HG03159 (cell line): ENCODE measurements around the gene DNAJC6.

Experiments
- ATAC-seq: cut with Tn5 transposase; IDR thresholded peaks from one replicate; pipeline ENCODE4 v1.9.1; 2021; ENCODE audit warnings: mild to moderate bottlenecking, moderate library complexity; ENCODE audit not compliant: unreplicated experiment

Gene DNAJC6

DNA sequence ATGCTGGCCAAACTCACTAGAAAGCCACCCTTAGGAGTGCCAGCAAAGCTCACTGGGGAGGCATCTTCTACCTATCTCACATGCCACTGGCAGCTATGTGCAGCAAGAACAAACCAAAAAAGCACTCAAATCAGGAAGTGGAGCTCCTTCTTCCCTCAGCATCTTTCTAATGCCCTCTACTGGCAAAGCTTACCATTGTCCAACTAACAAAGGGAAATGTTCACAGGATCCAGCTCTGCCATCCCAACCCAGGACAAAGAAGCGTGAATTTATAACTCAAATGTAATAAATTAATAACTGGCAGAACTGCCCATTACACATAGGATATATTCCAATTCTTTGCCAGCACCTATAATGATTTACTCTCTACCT, 150.0 kb downstream of the DNAJC6 start:
- ATAC-seq, result peak; percentile 78
